M059J (cell line): Measurements from ENCODE around the gene BAIAP2L2. TPM values are rescaled to one million over a fixed set of nuclear protein-coding genes. Genes with fewer than 3 reads are reported as not detected.

Experiments used
- DNase-seq: peaks from one replicate; pipeline ENCODE4 v3.0.0-alpha.2; 2012; ENCODE audit warnings: low read depth
- total RNA-seq: library from RNA; depleted of rRNA; stranded (reverse); fragments of >200 nt; shearing (Covaris generic); gene quantifications from 2 replicates; pipeline ENCODE4 v1.2.3, GENCODE V29; 2014

Gene BAIAP2L2
- total RNA-seq, 1 experiment from 2014 or later = not detected

DNA sequence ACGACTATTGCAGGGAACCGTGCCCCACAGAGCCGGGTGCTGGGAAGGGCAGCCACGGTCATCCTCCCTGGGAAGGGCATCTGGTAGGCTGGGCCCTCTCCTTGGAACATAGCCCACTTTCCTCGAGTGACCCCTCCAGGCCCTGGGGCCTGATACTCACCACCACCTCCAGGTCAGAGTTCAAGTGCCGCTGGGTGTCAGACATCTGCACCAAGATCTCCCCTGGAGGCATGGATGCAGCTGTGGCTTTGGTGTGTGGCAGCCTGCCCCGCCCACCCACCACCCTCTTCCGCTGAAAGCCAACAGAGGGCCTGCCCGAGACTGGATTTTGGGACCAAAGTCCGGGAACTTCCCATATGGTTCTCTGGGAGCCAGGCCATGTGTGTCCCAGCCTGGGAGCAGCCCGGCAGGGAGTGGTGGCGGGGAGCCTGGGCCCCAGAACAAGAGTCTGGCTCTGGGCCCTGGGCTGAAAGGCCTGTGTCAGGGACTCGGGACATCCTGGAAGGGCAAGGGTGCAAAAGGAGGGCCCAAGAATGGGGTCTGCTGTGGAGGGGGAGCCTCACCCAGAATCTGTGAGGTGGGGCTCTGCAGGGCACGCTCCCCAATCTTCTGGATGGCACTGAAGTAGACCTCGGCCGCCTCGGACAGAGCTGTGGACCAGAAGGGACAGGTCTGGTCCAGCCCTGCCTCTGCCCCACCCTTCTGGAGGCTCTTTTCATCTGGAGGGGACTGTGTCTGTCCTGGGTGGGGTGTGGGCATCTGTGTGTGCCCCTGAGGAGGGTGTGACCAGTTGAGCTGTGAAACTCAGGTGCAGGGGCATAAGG lies 2.6 kb downstream of the BAIAP2L2 start:
- DNase-seq = no peak

DNA sequence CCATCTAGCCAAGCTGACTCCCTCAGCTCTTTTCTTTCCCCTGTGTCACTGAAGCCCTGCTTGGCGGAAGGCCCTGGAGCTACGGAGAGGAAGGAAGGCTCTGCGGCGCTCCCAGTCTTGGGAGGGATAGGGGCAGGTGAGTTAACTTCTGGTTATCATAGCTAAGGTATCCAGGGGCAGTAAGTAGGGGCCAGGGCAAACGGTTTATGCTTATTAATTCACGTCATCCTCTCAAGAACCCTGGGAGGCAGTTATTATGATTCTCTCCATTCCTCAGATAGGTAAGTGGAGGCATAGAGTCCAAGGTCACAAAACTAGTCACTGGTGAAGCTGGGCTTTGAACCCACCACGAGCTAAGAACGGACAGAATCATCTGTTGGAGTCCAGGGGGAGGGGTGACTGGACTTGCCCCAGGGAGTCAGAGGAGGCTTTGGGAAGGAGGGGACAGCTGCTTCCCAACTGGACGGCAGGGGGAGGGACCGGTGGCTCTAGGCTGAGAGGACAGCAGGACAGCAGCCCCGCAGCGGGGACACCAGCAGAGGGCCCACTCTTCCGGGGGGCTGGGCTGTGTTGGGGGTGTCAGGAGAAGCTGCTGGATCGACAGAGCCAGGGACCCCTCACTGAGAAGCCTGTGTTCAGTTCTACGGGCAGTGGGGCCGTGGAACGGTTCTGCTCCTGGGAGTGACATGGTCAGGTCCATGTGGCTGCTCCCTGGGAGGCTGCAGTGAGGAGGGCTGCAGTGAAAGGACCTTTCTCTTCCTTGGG lies 3.5 kb downstream of the BAIAP2L2 start:
- DNase-seq = no peak

DNA sequence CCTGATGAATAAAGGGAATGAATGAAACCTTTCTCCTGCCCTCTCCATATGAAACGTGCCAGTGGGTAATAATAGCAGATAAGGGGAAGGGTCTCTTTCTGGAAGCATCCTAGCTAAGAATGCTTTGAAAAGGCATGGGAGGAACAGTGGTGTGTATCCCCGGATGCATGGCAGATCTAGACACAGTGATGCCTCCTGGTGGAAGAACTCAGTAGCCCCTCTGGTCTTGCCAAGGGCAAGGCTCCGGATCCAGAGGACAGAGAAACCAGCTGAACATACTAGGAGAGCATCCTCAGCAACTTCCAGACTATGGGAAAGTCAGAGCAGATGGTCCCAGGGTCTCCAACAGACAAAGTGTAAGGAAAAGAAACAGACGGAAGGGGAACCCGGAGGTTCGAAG lies 6.4 kb downstream of the BAIAP2L2 start:
- no peak for DNase-seq

DNA sequence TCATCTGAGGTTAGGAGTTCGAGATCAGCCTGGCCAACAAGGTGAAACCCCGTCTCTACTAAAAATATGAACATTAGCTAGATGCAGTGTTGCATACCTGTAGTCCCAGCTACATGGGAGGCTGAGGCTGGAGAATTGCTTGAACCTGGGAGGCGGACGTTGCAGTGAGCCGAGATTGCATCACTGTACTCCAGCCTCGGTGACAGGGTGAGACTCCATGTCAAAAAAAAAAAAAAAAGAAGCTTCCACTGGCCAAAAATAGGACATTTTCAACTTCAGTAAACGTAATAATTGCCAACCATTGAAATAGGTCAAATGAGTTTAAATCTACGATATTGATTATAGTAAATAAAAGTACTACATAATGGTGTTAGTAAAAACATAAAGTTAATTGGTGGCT lies 6.8 kb downstream of the BAIAP2L2 start:
- no peak for DNase-seq

DNA sequence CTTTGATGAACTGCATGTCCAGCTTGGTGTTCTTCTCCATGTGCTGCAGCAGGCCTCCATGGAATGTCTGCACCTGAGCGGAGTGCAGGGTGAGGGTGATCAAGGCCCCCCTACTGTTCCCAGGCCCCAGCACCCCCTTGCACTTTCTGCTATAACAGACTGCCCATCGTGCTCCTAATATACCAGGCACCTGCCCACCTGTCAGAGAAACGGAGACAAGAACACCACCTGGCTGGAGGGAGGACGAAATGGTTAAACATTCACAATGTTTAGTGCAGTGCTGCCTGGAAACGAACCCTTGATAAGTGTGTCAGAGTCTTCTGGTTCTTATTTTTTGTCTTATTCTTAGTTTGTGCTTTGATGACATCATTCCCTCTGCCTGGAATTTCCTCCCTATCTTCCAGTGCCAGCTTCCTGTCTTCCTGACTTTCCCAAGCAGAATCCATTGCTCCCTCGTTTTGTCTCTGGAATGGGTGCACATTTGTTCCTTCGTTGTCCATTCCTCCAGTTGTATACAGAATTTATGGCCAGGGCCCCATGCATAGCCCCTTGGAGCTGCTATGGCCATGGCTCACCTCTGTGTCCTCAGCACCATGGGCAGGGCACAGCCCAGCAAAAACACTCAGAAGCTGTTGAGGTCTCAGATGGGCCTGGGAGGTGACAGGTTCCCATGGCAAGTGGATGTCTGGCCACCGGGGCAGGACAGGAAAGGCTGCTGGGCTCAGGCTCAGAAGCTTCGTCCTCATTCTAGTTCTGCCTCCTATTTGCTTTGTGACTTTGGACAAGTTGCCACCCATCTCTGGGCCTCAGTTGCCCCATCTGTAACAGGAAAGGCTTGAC lies 11.9 kb downstream of the BAIAP2L2 start:
- DNase-seq = peak; percentile 29

DNA sequence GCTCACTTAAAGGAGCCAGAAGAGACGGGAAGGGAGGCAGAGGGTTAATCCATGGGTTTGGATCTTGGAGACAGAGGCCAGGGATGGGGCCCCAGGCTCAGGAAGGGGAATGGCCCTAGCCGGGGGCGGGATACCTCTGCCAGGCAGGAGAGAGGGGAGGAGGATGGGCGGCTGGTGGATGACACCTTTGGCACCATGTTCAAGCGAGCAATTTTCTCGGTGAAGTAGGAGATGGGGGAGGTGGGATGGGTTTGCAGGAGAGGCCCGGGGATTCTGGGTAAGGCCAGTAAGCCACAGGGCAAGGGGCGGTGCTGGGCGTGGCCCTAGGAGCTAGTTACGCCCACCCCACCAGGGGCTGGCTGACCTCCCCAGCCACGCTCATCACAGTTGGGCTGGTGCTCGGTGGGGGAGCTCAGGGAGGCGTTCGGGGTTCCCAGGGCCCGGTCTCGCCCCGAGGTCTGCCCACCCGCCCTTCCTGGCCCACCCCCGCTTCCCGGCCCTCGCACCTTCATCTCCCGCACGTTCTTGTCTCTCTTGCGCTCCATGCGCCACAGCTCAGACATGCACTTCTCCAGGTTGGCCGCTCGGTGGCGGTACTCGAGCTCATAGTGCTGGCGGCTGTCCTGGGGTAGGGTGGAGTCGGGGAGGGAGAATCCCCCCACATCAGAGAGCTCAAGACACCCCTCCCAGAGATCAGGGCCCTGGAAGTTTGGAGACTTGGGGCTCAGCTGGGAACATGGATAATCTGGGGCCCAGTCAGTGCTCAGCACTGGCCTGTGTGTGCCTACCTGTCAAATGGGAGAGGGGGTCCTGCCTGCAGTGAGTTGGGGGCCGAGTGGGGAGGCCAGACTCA lies 12.7 kb downstream of the BAIAP2L2 start:
- no peak for DNase-seq

DNA sequence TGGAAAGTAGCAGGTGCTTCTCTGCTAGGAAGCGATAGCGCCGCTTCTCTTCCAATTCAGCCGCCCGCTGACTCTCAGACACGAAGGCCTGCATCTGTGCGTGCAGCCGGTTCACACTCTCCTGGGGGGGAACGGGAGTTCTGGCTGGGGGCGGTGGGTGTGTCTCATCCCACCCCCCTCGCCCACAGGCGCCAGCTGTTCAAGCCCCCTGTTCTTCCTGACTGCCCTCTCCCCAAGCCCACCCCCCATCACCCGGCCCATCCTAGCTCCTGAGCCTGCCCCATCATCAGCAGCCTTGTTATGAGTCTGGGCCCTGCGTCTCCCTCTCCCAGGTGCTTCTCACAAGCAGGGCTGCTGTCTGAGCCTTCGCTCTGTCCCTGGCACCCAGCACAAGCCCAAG lies 13.4 kb downstream of the BAIAP2L2 start:
- no peak for DNase-seq

DNA sequence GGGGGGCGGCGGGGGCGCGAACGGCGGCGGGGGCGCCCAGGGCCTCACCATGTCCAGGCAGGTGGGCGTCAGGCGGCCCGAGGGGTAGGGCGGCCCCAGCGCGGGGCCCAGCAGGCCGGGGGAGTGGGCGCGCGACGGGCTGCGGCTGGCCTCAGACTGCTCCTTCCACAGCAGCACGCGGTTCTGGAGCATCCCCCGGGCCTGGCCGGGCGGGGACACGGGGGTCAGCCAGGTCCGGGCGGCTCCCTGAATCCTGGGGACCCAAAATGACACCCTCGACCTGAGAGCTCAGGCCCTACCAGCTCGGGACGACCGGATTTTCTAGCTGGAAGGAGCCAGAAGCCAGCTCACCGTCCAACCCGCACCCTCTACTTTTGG lies 21.0 kb downstream of the BAIAP2L2 start:
- DNase-seq = no peak

DNA sequence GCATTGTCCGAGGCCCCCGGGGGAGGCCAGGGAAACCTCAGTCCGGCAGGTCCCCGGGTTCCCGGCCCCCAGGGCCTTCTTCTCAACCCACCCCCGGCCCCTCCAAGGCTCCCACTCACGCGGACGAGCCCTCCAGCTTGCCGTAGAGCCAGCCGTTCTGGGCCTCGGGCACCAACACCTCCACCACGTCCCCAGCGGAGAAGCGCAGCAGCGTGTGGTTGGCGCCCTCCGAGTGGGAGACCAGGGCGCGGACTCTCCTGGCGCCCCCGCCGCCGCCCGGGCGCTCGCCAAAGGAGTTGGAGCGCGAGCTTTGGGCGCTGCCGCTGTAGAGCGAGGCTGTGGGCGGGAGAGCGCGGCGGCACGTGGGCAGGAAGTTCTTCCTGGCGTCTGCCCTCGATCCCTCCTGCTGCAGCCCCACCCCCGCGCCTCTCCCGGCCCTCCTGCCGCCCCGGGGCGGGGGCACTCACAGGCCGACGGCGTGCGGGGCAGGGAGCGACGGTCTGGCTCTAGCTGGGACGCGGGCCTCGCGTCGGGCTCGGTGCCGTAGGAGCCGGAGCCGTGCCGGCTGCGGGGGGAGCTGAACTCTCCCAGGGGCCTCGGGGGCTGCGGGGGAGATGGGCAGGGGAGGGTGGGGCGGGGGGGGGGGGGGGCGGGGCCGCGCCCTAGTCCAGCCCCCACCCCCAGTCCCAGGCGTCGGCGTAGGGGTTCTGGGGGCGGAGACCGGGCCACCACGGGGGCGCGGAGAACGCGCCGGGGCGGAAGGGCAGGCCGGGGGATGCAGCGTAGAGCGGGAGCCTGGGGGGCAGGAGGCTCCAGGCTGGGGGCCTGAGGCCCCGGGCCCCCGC lies 21.6 kb downstream of the BAIAP2L2 start:
- no peak for DNase-seq

DNA sequence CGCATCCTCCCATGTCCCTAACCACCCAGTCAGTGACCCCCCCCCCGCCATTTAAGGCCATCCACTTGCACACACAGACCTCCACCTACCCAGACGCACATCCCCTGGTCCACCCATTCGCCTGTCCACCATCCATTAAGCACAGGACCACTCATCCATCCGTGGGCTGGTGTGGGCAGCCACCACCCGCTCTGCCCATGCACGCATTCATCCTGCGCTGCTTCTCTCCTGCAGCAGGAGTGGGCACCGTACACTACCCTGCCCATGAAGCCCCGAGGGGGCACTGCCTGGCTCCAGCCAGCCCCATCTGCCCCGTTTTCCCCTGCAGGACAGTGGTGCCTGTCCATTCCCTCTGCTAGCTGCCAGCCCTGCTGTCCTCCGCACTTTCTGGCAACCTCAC lies 22.6 kb downstream of the BAIAP2L2 start:
- no peak for DNase-seq

DNA sequence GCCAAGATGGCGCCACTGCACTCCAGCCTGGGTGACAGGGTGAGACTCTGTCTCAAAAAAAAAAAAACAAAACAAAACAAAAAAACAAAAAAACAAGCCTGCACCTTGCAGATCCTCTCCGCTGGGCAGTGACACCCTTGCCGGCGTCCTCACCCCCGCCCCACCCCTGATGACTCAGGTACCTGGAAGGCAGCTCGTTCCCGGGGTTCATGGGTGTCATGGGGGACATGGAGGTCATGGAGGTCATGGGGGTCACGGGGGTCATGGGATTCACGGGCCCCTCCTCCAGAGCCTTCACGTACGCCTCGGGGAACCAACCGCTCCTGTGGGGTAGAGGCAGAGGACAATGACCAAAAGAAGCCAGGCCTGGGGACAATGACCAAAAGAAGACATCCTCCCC lies 23.5 kb downstream of the BAIAP2L2 start:
- DNase-seq = no peak

DNA sequence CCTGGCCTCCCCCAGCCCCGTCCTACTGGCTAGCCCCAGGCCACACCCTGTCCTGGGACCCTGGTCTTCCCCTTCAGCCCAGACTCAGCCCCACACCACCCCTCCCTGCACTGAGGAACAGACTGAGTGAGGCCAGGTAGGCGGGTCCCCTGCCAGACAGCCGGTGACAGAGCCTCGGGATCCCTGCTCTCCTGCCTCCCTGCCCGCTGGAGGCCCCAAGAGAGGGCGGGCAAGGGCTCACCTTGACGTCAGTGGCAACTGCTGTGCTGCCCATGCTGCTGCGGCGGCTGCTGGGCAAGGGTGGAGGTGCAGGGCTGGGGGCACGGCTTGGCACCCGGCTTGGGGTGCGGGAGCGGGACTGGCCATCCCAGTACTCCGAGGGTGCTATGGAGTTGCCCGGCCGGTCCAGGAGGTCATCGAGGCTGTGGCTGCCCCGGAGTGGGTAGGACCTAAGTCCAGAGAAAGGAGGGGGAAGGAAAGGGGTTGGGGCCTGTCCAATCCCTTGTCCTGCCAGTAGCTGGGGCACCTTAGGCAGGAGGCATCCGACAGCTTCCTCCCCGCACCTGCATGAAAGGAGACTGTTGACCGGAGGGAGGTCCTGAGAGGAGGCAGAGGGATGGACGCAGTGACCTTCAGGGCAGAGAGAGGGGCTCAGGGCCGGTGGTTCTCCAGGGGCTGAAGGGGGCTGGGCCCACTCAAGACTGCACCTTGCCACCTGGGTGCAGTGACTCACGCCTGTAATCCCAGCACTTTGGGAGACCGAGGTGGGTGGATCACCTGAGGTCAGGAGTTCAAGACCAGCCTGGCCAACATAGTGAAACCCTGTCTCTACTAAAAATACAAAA lies 24.3 kb downstream of the BAIAP2L2 start:
- DNase-seq = no peak

DNA sequence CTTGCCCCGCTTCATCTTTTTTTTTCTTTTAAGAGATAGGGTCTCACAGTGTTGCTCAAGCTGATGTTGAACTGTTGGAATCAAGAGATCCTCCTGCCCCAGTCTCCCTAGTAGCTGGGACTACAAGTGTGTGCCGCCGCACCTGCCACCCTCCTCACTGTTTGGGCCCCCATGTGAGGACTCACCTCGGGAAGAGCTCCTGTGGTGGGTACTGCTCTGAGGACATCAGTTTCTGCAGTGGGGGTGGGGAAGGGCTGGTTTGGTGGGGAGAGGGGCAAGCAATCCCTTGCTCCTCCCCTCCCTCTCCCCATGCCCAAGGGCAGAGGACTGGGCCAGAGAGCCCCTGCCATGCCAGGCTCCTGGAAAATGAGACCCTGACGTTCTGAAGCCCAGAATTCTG lies 25.0 kb downstream of the BAIAP2L2 start:
- no peak for DNase-seq

DNA sequence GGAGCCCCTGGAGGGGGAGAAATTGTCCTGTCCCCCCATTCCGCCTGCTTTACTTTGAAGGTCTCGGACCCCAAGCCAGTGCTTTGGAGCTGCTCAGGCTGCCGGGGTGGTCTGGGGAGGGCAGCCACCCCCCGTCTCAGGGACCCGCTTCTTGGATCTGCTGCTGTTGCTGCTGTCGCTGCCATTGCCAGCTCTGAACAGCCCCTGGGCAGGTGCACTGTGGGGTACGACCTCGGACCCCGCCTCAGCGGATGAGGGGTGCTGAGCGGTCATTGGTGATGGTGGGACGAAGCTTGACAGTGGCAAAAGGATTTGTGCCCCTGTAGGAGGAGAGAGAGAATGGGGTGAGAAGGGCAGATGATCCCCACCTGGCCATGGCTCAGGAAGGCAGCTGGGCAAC lies 25.4 kb downstream of the BAIAP2L2 start:
- no peak for DNase-seq

DNA sequence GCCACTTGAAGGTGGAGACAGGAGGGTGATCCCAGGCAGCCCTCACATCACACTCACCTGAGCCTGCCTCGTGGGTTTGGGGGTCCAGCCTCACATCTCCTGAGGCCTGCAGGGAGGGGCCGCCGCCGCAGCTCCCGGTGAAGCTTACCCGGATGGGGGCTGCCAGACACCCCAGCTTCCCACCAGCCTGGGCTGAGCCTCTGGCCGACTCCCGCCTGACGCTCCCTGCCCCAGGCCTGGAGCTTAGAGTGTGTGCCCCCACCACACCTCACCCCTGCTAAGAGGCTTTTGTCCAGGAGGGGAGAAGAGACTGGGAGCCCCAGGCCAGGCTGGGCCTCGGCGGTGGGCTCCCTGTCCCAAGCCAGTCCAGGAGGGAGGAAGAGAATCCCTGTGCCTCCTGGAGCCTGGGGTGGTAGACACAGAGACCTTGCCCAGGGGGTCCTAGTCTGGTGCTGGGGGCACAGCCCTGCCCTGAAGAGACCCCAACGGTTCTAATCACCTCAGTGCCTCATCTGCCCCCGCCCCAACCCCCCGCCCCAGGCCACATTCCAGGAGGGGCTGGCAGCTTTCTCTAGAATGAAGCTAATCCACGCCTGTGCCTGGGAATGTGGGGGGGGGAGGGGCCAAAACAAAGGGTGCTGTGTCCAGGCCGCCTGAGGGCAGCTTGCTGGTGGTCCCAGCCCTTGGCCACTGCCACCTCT lies 26.4 kb downstream of the BAIAP2L2 start, which contains the start of gene SLC16A8:
Gene SLC16A8, minus strand, starts transcription at position 254 of the 701 bp plus-strand sequence. CDS start 1,311 bp downstream, outside the sequence.
- DNase-seq = no peak

DNA sequence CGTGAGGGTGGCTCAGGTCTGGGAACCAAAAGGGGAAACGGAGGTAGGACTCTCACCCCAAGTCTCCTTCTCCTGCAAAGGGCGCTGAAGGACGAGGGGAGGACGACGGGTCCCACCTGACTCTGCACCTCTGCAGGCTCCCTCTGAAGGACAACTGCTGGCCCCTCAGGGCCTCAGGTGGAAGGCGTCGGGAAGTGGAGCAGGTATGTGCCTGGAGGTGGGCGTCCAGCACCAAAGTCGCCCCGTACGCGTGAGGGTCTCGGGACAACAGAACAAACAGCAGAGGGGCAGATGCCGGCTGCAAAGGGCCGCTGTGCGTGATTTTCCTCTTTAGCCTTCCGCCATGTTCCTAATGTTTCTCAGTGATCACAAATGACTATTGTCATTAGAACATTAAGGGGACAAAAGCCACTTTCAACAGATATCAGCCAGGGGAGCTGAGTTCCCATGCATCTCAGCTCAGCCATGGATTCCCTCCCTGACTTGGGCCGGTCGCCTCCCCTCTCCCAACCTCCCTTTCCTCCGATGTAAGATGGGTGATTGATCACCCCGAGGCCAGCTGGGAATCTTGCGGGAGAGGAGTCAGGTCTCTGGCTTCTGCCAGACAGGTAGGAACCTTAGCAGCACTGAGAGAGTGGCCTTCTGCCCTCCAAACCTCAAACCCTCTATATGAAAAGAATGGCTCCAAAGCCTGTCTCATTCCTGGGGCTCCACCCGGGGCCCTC lies 27.3 kb downstream of the BAIAP2L2 start:
- DNase-seq = no peak

DNA sequence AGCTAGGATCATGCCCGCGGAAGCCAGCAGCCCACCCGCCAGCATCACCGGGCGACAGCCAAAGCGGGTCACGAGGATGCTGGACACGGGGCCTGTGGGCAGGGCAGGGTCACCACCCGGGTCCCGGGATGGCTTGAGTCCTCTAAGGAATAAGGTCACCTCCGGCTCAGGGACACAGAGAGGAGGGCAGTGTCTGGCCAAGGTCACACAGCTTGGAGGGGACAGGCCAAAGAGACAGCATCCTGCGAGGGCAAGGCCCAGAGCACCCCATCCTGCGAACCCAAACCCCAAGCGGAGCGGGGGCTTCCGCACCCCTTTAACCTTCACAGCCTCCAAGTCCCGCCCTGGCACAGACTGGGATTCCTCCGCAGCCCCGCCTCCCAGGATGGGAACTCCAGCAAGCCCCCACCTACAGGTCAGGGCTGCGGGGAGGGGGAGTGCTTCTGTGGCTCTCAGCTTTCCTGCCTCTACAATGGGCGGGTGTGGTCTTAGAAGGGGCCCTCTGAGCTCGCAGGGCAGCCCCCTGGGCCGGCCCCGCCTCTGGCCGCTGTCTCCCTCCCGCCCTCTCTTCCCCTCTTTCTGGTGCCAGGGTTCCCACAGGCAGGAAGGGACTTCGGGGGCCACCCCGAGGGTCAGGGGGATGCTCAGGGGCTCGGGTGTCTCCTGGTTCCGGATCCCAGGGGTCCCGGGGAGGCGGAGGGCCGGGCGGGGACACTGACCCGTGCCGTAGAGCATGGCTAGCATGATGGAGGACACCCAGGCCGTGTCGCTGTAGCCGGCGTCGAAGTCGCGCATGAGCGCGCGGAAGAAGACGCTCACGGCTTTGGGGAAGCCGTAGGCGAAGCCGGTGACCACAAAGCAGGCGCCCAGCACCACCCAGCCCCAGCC lies 28.3 kb downstream of the BAIAP2L2 start:
- DNase-seq = no peak
